ENCODE results near the gene SPC25.

- TF ChIP-seq, protein P1, sequence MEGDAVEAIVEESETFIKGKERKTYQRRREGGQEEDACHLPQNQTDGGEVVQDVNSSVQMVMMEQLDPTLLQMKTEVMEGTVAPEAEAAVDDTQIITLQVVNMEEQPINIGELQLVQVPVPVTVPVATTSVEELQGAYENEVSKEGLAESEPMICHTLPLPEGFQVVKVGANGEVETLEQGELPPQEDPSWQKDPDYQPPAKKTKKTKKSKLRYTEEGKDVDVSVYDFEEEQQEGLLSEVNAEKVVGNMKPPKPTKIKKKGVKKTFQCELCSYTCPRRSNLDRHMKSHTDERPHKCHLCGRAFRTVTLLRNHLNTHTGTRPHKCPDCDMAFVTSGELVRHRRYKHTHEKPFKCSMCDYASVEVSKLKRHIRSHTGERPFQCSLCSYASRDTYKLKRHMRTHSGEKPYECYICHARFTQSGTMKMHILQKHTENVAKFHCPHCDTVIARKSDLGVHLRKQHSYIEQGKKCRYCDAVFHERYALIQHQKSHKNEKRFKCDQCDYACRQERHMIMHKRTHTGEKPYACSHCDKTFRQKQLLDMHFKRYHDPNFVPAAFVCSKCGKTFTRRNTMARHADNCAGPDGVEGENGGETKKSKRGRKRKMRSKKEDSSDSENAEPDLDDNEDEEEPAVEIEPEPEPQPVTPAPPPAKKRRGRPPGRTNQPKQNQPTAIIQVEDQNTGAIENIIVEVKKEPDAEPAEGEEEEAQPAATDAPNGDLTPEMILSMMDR (IDR thresholded peaks at IDR 0.05 in 2 of 3, conservative IDR thresholded peaks at IDR 0.05 in 1 of 3; ENCODE audit: control insufficient read depth in 2 of 3, extremely low read depth in 1 of 3, insufficient read depth in 1 of 3, low read depth in 3 of 3, low read length in 3 of 3): no peak
- no peak for TF ChIP-seq CREM (IDR thresholded peaks at IDR 0.05; ENCODE audit: low read depth)
These were observed 45.8 kb upstream of the SPC25 start for GRCh38 chr2:168935810-168936581.
